ACC112 (cell line): ENCODE results near the gene SH3RF1.
A peak's percentile ranks its signal among the peaks of the same experiment; 100 is the strongest.
"Not testable (repeated sequence)": the region's sequence is repeated elsewhere in the genome, so short reads cannot be mapped to it uniquely, and the experiment has no call there.

Source experiments
- H2AFZ ChIP-seq: fragments of 200-600 bp; sonication (generic); one replicate; pipeline ENCODE4 v1.6.0; 2017; ENCODE audit warnings: antibody characterized with exemption, low read length; ENCODE audit not compliant: unreplicated experiment
- H3K27ac ChIP-seq: fragments of 200-600 bp; sonication (generic); 2 replicates; pipeline ENCODE4 v1.5.1; 2014; ENCODE audit warnings: low read depth, mild to moderate bottlenecking, antibody characterized with exemption, low read length, moderate library complexity
- H3K27me3 ChIP-seq: fragments of 200-600 bp; sonication (generic); 2 replicates; pipeline ENCODE4 v1.6.1; 2014; ENCODE audit warnings: mild to moderate bottlenecking, antibody characterized with exemption, low read length, moderate library complexity, mixed read lengths; ENCODE audit not compliant: insufficient read depth
- H3K36me3 ChIP-seq: fragments of 200-600 bp; sonication (generic); 2 replicates; pipeline ENCODE4 v1.6.1; 2016; ENCODE audit warnings: mild to moderate bottlenecking, antibody characterized with exemption, low read length, moderate library complexity, mixed read lengths; ENCODE audit not compliant: insufficient read depth
- H3K4me1 ChIP-seq: fragments of 200-600 bp; sonication (generic); one replicate; pipeline ENCODE4 v1.6.1; 2016; ENCODE audit warnings: low read length, mixed read lengths; ENCODE audit not compliant: insufficient read depth, unreplicated experiment, control insufficient read depth
- H3K4me3 ChIP-seq: fragments of 200-600 bp; sonication (generic); 2 replicates; pipeline ENCODE4 v1.5.1; 2014; ENCODE audit warnings: mild to moderate bottlenecking, low read depth, low read length
- H3K79me2 ChIP-seq: fragments of 200-600 bp; sonication (generic); one replicate; pipeline ENCODE4 v1.6.0; 2016; ENCODE audit warnings: low read length; ENCODE audit not compliant: control insufficient read depth, unreplicated experiment, insufficient read depth

SH3RF1 gene

DNA sequence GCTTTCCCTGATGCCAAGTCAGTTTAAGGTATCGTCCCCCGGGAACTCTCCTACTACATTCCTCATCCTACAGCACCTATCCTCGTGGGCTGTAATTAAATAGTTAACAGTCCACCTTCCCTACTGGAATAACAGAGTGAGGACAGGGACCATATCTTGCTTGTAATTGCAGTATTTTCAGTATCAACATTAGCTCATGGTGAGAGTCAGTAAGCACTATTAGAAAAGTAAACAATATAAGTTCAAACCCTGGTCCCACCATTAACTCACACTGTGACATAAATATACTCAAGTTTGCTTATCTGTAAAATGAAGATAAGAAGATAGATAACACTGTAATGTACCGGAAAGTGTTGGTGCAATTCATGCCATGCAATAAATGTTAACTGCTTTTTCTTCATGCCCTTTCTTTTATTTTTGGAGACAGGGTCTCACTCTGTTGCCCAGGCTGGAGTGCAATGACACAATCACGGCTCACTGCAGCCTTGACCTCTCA is 61.3 kb downstream of the SH3RF1 start:
- Histone ChIP-seq H2AFZ (no peak overlapping the region), H3K4me1 (peaks cover 40% of the 10 kb centered on the region), H3K79me2 (peaks cover 78% of the 10 kb centered on the region), H3K27me3 (no peaks in the 10 kb centered on the region), H3K36me3 (peaks cover 18% of the 10 kb centered on the region), H3K4me3 (no peak overlapping the region), H3K27ac (no peak overlapping the region)

DNA sequence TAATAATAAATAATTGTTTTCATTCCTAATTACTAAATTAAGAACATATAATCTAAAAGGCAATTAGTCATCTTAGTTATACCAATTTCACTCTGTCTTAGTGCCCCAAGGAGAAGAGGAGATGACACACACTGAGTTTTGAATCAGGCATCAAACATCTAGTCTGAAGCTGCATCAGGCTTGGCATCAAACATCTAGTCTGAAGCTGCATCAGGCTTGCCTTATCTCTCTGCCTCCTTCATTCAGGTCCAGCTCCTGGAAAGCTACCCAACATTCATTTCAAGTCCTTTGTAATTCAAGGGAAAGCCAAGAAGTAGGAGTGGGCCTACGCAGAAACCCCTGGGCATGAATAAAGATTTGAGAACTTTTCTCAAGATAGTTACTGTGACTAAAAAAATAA is 62.2 kb downstream of the SH3RF1 start:
- Histone ChIP-seq H3K27ac (peak overlapping the region; percentile 45; the same call in 1 of the 2 replicates), H3K79me2 (peaks cover 78% of the 10 kb centered on the region)

DNA sequence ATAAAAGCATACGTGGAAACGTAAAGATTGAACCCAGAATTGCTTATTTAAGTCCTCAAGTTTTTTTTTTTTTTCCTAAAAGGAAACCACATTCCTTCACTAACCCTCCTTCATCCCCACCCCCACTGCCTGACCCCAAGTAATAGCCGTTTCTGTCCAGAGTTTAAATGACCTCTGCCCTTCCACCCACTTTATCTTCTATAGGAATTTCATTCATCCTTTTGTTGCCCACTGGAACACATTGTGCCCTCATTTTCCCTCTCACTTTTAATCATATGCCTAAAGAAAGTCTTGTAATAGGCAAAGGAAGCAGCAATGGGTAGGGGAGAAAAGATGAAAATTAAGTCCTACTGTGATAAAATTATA is 62.7 kb downstream of the SH3RF1 start:
- Histone ChIP-seq H3K27ac (peak overlapping the region; percentile 8; the same call in 1 of the 2 replicates), H3K36me3 (peaks cover 6% of the 10 kb centered on the region), H2AFZ (no peak overlapping the region), H3K27me3 (no peaks in the 10 kb centered on the region), H3K4me1 (peaks cover 52% of the 10 kb centered on the region), H3K79me2 (peaks cover 77% of the 10 kb centered on the region), H3K4me3 (no peak overlapping the region)

More for the DNA sequence above, 62.2 kb downstream of the SH3RF1 start:
- Histone ChIP-seq H2AFZ (no peak overlapping the region), H3K36me3 (peaks cover 9% of the 10 kb centered on the region), H3K27me3 (no peaks in the 10 kb centered on the region), H3K4me1 (peaks cover 49% of the 10 kb centered on the region), H3K4me3 (no peak overlapping the region)

DNA sequence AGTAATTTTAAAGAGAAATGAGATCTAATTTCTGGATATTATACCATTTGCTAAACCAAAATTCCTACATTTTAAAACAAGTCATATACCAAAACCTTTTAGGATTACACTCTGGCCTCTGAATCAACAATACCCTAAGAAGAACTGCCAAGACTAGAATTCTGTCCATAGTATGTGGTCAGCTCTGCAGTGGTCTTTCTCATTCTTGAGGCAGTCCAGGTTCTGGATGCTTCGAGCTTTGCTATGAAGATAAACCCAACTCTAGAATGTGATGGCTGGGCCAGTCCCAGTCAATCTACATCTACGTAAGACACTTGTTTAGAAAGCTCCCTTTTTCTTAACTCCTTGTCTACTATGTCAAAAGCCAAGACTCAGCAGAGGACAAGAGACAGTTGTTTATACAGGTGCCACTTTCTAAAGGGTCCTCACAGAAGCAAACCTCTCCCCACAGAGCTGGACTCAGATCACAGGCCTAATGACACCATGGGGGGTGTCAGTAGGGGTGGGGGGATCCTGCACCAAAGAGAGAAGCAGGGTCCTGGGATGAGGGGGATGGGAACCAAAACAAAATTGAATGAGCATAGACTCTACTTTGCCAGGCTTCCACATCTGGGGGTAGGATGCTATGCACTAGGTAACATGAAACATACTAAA is 63.2 kb downstream of the SH3RF1 start:
- peaks cover under 1% of the 10 kb centered on the region; the same call in 1 of the 2 replicates for H3K36me3 ChIP-seq
- H3K27me3 ChIP-seq = no peaks in the 10 kb centered on the region
- H2AFZ ChIP-seq = no peak overlapping the region
- no peak overlapping the region for H3K27ac ChIP-seq
- H3K4me1 ChIP-seq = peaks cover 56% of the 10 kb centered on the region
- peaks cover 77% of the 10 kb centered on the region for H3K79me2 ChIP-seq
- no peak overlapping the region for H3K4me3 ChIP-seq

DNA sequence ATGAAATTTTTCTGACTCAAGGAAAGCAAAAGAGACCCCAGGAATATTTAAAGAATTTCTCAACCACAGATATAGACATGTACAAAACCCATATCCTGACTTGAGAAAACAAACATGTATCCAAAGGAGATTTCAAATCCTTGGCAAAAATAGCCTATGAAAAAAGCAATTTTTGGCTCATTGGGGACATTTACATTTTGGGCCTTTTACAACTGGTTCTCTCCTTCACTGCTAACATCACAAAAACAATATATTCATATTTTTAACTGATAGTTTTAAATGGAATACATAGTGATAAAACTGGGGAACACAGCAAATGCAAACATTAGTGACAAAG is 65.0 kb downstream of the SH3RF1 start:
- Histone ChIP-seq H3K27me3 (no peaks in the 10 kb centered on the region), H3K4me1 (peaks cover 74% of the 10 kb centered on the region), H2AFZ (no peak overlapping the region), H3K36me3 (no peaks in the 10 kb centered on the region), H3K79me2 (peaks cover 83% of the 10 kb centered on the region), H3K27ac (peak overlapping the region; percentile 25; the same call in 1 of the 2 replicates), H3K4me3 (no peak overlapping the region)

DNA sequence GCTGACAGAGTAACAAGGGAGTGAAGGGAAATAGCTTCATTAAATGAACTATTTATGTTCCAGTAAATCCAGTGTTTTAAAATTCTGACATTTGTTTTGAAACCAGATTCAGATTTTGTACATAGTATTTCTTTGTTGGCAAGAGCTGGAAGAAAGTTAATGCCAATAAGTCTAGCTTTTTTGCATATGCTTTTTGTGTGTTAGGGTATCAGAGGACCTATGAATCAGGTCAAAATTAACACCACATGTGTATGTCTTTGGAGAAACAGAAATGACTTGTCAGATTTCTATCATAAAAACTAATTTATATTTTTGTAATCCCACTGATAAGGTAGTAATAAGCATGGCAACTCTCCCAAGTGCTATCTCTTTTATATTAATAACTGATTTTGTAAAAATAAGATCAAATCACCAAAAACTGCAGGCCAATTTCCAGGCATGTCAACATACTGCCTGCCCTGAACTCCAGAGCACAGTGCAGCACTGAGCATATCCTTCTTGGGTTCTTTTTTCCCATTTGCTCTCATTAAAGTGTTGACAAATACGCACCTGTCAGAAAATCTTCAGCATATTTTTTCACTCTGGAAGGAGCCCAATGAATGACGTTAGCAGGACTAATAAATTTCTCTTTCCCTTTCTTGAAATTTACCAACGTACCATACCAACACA is 65.5 kb downstream of the SH3RF1 start:
- H3K79me2 ChIP-seq = peaks cover 83% of the 10 kb centered on the region
- peaks cover 79% of the 10 kb centered on the region for H3K4me1 ChIP-seq
- no peak overlapping the region for H2AFZ ChIP-seq
- H3K36me3 ChIP-seq = no peaks in the 10 kb centered on the region
- H3K27ac ChIP-seq = peak overlapping the region; percentile 40
- no peaks in the 10 kb centered on the region for H3K27me3 ChIP-seq
- no peak overlapping the region for H3K4me3 ChIP-seq

DNA sequence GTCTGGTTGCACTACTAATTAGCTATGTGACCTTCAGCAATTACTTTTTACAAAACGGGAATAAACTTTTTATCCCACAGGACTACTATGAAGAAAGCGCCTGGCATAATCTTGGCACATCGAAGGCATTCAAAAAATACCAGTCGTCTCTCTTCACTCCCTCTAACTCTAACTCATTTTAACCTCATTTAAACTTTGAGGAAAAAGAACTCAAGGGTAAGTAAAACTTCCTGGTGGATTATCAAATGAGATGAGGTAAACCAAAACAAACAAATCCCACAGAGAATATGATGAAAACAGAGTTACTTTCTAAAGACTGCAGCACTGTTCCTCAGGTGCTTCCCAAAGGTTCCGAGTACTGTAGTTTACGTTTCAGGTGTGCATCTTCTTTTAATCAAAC is 66.9 kb downstream of the SH3RF1 start:
- Histone ChIP-seq H2AFZ (no peak overlapping the region), H3K36me3 (peaks cover 5% of the 10 kb centered on the region; the same call in 1 of the 2 replicates), H3K27me3 (no peaks in the 10 kb centered on the region), H3K4me1 (peaks cover 71% of the 10 kb centered on the region), H3K27ac (peak overlapping the region; percentile 25; the same call in 1 of the 2 replicates), H3K79me2 (peaks cover 85% of the 10 kb centered on the region), H3K4me3 (no peak overlapping the region)

DNA sequence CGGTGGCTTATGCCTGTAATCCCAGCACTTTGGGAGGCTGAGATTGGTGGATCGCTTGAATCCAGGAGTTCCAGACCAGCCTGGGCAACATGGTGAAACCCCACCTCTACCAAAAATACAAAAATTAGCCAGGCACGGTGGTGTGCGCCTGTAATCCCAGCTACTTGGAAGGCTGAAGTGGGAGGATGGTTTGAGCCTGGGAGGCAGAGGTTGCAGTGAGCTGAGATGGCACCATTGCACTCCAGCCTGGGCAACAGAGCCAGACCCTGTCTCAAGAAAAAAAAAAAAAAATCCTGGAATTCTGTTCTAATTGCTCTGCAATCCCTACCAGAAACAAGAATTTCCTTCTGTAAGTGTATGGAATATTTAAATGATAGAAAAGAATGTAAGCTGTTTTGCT is 67.5 kb downstream of the SH3RF1 start:
- not testable (repeated sequence) for H3K36me3 ChIP-seq, H2AFZ ChIP-seq, H3K4me3 ChIP-seq, H3K27me3 ChIP-seq
- H3K27ac ChIP-seq = peak overlapping the region; percentile 95
- H3K79me2 ChIP-seq = peaks cover 89% of the 10 kb centered on the region
- H3K4me1 ChIP-seq = peaks cover 65% of the 10 kb centered on the region

DNA sequence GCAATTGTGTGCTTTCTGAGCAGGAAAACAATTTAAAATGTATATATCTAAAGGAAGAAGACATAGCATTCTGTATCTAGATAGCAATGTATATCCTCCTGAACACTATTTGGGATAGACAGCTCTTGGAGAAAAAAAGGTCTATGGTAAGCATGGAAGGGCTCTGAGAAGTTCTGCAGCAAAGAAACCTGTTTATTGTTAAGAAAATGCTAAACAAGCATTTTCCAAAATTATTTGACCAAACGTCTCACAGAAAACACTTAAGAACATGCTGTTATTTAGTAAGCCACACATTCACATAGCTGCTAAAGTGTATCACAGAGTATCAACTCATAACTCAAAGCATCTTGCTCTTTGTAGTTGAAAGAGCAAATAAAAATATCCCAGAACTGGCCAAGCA is 67.9 kb downstream of the SH3RF1 start:
- H3K27me3 ChIP-seq = no peaks in the 10 kb centered on the region
- H2AFZ ChIP-seq = no peak overlapping the region
- peak overlapping the region; percentile 95 for H3K27ac ChIP-seq
- peaks cover 61% of the 10 kb centered on the region for H3K4me1 ChIP-seq
- H3K79me2 ChIP-seq = peaks cover 89% of the 10 kb centered on the region
- no peak overlapping the region for H3K4me3 ChIP-seq
- H3K36me3 ChIP-seq = peaks cover 8% of the 10 kb centered on the region; the same call in 1 of the 2 replicates

DNA sequence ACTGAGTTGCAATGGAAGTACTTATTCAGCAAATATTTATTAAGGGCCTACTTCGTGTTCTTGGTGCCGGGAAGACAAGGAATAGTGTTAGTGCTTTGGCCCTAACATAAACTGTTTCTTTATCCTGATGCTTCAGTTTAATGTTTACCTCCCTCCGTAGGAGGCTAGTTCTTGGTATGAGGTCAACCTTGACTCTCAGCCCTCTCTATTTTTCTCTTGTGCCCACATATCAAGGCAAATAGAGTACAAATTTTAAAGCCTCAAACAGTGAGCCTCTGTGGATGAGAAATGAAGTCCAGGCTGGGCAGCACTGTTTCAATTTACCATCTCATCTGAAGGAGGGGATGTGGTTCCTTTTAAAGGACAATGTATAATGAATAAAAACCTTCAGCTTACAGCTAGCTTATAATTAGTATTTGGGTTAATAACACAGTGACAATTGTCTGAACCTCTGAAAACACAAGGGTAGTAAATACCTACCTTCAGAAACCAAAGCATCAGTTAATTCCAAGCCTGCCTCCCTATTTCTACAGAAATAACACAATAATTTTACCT is 68.5 kb downstream of the SH3RF1 start:
- H3K27ac ChIP-seq = peak overlapping the region; percentile 95
- peaks cover 87% of the 10 kb centered on the region for H3K79me2 ChIP-seq
- H3K27me3 ChIP-seq = no peaks in the 10 kb centered on the region
- H3K4me3 ChIP-seq = no peak overlapping the region
- H3K4me1 ChIP-seq = peaks cover 55% of the 10 kb centered on the region
- no peak overlapping the region for H2AFZ ChIP-seq
- peaks cover 8% of the 10 kb centered on the region; the same call in 1 of the 2 replicates for H3K36me3 ChIP-seq
